ENCODE measurements around the gene ADGB. TPM values are rescaled to one million over a fixed set of nuclear protein-coding genes. Genes with fewer than 3 reads are reported as not detected.

The ADGB gene
- total and polyA plus RNA-seq, 9 of the 15 experiments (the other 6 are each of a cell fraction or from before 2014, with no cell fraction given) = not detected

DNA sequence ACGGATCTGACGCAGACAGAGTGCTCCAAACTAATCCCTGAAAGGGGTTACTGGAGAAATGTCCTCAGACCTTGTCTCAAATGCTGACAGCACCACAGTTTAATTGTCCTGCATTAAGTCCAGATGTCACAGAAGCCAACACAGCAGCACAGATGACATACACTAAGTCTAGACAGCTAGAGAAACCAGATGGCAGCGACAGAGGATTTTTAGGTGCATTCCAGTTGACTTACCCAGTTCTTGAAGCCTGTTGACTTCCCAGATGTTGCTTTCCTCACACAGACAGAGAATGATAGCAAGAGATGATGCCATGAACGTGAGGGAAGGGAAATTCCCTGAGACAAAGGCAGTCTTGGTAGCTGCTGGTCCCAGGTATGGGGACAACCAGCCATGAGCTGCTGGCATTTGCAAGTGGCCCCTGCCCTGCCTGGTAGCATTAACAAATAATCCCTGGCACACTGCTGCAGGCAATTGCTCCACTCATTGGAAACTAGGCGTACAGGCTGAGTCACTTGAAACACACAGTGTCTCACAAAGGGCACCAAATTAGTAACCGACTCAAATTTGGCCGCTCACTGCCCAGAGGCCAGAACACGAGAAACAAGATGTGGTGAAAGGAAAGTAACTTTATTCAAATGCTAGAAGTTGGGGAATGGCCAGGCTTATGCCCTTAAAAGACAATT is 52.2 kb downstream of the ADGB start:
- no peak overlapping the region for H3K4me3 ChIP-seq

DNA sequence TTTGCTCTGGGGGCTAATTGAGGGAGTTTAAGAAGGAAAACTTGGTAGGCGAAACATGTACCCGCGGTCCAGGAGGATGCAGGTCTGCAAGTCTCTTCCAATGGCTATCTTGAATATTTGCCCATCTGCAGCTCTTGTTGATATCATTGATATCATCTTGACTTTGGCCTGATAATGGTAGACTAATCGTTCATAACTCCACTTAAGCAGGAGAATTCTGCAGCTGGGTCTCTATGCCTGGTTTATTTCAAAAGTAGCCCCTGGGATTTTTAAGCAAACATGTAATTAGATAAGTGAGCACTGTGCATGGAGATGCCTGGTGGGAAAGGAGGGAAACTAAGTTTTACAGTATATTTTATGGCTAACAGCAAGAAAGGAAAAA is 52.7 kb downstream of the ADGB start:
- in situ Hi-C loops (cut with MboI) = no loop called here
- H2AFZ ChIP-seq (ENCODE audit: low read depth, low read length) = no peak overlapping the region
- H3K4me2 ChIP-seq (ENCODE audit: insufficient read depth, low read length) = no peak overlapping the region
- no peaks in the 10 kb centered on the region for H3K9me3 ChIP-seq (replicated peaks; ENCODE audit: control insufficient read depth, insufficient read depth, low read depth, low read length)
- no peak for FAIRE-seq
- H3K27me3 ChIP-seq (ENCODE audit: control insufficient read depth in 2 of 2, insufficient read depth in 2 of 2, low read length in 2 of 2) = no peaks in the 10 kb centered on the region; a peak in 2 of 5 replicates
- 0% methylated on average over 4 of the region's 4 CpGs for WGBS (ENCODE audit: insufficient coverage, low coverage, missing lambda C conversion rate)
- no peak overlapping the region for H3K27ac ChIP-seq (ENCODE audit: extremely low read depth, low read depth, low read length)
- DNase-seq (ENCODE audit: extremely low read depth in 1 of 4, low spot score in 3 of 4) = no peak
- H3K9ac ChIP-seq (ENCODE audit: insufficient read depth in 1 of 2, low read depth in 2 of 2, low read length in 2 of 2) = no peak overlapping the region
- TF ChIP-seq, protein P1, sequence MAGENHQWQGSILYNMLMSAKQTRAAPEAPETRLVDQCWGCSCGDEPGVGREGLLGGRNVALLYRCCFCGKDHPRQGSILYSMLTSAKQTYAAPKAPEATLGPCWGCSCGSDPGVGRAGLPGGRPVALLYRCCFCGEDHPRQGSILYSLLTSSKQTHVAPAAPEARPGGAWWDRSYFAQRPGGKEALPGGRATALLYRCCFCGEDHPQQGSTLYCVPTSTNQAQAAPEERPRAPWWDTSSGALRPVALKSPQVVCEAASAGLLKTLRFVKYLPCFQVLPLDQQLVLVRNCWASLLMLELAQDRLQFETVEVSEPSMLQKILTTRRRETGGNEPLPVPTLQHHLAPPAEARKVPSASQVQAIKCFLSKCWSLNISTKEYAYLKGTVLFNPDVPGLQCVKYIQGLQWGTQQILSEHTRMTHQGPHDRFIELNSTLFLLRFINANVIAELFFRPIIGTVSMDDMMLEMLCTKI (IDR thresholded peaks at IDR 0.05; ENCODE audit: partially characterized antibody) = no peak
- no peak for TF ChIP-seq ZFPM2 (CRISPR knock-in tag; IDR thresholded peaks at IDR 0.05)
- no peaks in the 10 kb centered on the region for H3K4me1 ChIP-seq (replicated peaks in 1 of 2; ENCODE audit: control insufficient read depth in 2 of 2, insufficient read depth in 2 of 2, low read length in 2 of 2)
- no peaks in the 10 kb centered on the region for H4K20me1 ChIP-seq (replicated peaks; ENCODE audit: control insufficient read depth, insufficient read depth, low read length)
- intact Hi-C loops (cut with micrococcal nuclease) = no loop called here
- no peak for ATAC-seq
- no peak overlapping the region for H3K4me3 ChIP-seq
- H3K79me2 ChIP-seq (ENCODE audit: control insufficient read depth, insufficient read depth, low read length) = no peaks in the 10 kb centered on the region
- CTCF ChIA-PET (ENCODE audit: low intra/inter-chr PET ratio) = no interaction called here
- H3K36me3 ChIP-seq (ENCODE audit: control insufficient read depth, insufficient read depth, low read length) = no peaks in the 10 kb centered on the region
- BruUV-seq (replicated peaks) = no TSS peak
- no peaks in the 10 kb centered on the region for H3K9me1 ChIP-seq (ENCODE audit: control insufficient read depth, insufficient read depth, low read length)
- POLR2A ChIA-PET = no interaction called here

More for the DNA sequence above, 52.2 kb downstream of the ADGB start:
- TF ChIP-seq ZC3H11A (IDR thresholded peaks at IDR 0.05; ENCODE audit: low read depth, low read length) (no peak), ILK (tag; IDR thresholded peaks at IDR 0.05; ENCODE audit: borderline replicate concordance, low read depth) (no peak)
- BruUV-seq (replicated peaks) = no TSS peak
- Histone ChIP-seq H4K20me1 (replicated peaks; ENCODE audit: control insufficient read depth, insufficient read depth, low read length) (no peaks in the 10 kb centered on the region), H3K9me1 (ENCODE audit: control insufficient read depth, insufficient read depth, low read length) (no peaks in the 10 kb centered on the region), H3K9me3 (replicated peaks; ENCODE audit: control insufficient read depth, insufficient read depth, low read depth, low read length) (no peaks in the 10 kb centered on the region), H3K27ac (ENCODE audit: extremely low read depth, low read depth, low read length) (no peak overlapping the region), H3K36me3 (ENCODE audit: control insufficient read depth, insufficient read depth, low read length) (no peaks in the 10 kb centered on the region), H3K27me3 (ENCODE audit: control insufficient read depth in 2 of 2, insufficient read depth in 2 of 2, low read length in 2 of 2) (no peaks in the 10 kb centered on the region; a peak in 2 of 5 replicates), H3K9ac (ENCODE audit: insufficient read depth in 1 of 2, low read depth in 2 of 2, low read length in 2 of 2) (no peak overlapping the region), H3K4me2 (ENCODE audit: insufficient read depth, low read length) (no peak overlapping the region), H2AFZ (ENCODE audit: low read depth, low read length) (no peak overlapping the region), H3K4me1 (replicated peaks in 1 of 2; ENCODE audit: control insufficient read depth in 2 of 2, insufficient read depth in 2 of 2, low read length in 2 of 2) (no peaks in the 10 kb centered on the region), H3K79me2 (ENCODE audit: control insufficient read depth, insufficient read depth, low read length) (no peaks in the 10 kb centered on the region)
- under 1% methylated on average over 8 of the region's 8 CpGs for WGBS (ENCODE audit: insufficient coverage, low coverage, missing lambda C conversion rate)
- POLR2A ChIA-PET = no interaction called here
- ATAC-seq = peak; percentile 44
- in situ Hi-C loops (cut with MboI) = no loop called here
- intact Hi-C loops (cut with micrococcal nuclease) = no loop called here
- DNase-seq (ENCODE audit: extremely low read depth in 1 of 4, low spot score in 3 of 4) = no peak
- FAIRE-seq = no peak
- CTCF ChIA-PET (ENCODE audit: low intra/inter-chr PET ratio) = no interaction called here
